ENCODE results near the gene KLHL22.

Gene KLHL22

GRCh38 chr22:20444325-20444724 is 51.3 kb downstream of the KLHL22 start:
- Histone ChIP-seq H3K9me3 (ENCODE audit: low read depth, low read length) (no peaks in the 10 kb centered on the region), H3K36me3 (ENCODE audit: insufficient read depth, low read length) (0 out of 2 replicates have a peak, but pooled peaks cover 2% of the 10 kb centered on the region), H3K27ac (no peak overlapping the region), H3K9ac (ENCODE audit: insufficient read length) (no peak overlapping the region), H3K4me3 (no peak overlapping the region)
- DNase-seq (ENCODE audit: low read depth, low spot score): no peak
- TF ChIP-seq EZH2 (IDR thresholded peaks at IDR 0.05): no peak
- TF ChIP-seq FOXP2 (optimal IDR thresholded peaks at IDR 0.05; ENCODE audit: control extremely low read depth, extremely low read length, insufficient read depth): no peak
- TF ChIP-seq POLR2AphosphoS5 (IDR thresholded peaks at IDR 0.05; ENCODE audit: borderline replicate concordance, low read depth, low read length): no peak

- H3K27ac ChIP-seq: no peak overlapping the region
- H3K4me3 ChIP-seq: no peak overlapping the region
- H3K36me3 ChIP-seq (ENCODE audit: insufficient read depth, low read length): 0 out of 2 replicates have a peak, but pooled peaks cover 2% of the 10 kb centered on the region
- no peak overlapping the region for H3K9ac ChIP-seq (ENCODE audit: insufficient read length)
- no peaks in the 10 kb centered on the region for H3K9me3 ChIP-seq (ENCODE audit: low read depth, low read length)
- TF ChIP-seq POLR2AphosphoS5 (IDR thresholded peaks at IDR 0.05; ENCODE audit: borderline replicate concordance, low read depth, low read length) (no peak), FOXP2 (optimal IDR thresholded peaks at IDR 0.05; ENCODE audit: control extremely low read depth, extremely low read length, insufficient read depth) (no peak), EZH2 (IDR thresholded peaks at IDR 0.05) (no peak)
- DNase-seq (ENCODE audit: low read depth, low spot score): no peak
Observed at GRCh38 chr22:20442485-20443284, 52.9 kb downstream of the KLHL22 start.

GRCh38 chr22:20441631-20442484 is 53.7 kb downstream of the KLHL22 start:
- TF ChIP-seq POLR2AphosphoS5 (IDR thresholded peaks at IDR 0.05; ENCODE audit: borderline replicate concordance, low read depth, low read length) (no peak), EZH2 (IDR thresholded peaks at IDR 0.05) (no peak), FOXP2 (optimal IDR thresholded peaks at IDR 0.05; ENCODE audit: control extremely low read depth, extremely low read length, insufficient read depth) (no peak)
- Histone ChIP-seq H3K27ac (no peak overlapping the region), H3K4me3 (no peak overlapping the region), H3K36me3 (ENCODE audit: insufficient read depth, low read length) (0 out of 2 replicates have a peak, but pooled peaks cover 2% of the 10 kb centered on the region), H3K9me3 (ENCODE audit: low read depth, low read length) (no peaks in the 10 kb centered on the region), H3K9ac (ENCODE audit: insufficient read length) (no peak overlapping the region)
- DNase-seq (ENCODE audit: low read depth, low spot score): no peak

GRCh38 chr22:20440637-20441591 is 54.7 kb downstream of the KLHL22 start:
- H3K27ac ChIP-seq: no peak overlapping the region
- H3K9ac ChIP-seq (ENCODE audit: insufficient read length): no peak overlapping the region
- H3K9me3 ChIP-seq (ENCODE audit: low read depth, low read length): no peaks in the 10 kb centered on the region
- TF ChIP-seq FOXP2 (optimal IDR thresholded peaks at IDR 0.05; ENCODE audit: control extremely low read depth, extremely low read length, insufficient read depth): no peak
- no peak for TF ChIP-seq EZH2 (IDR thresholded peaks at IDR 0.05)
- no peak for TF ChIP-seq POLR2AphosphoS5 (IDR thresholded peaks at IDR 0.05; ENCODE audit: borderline replicate concordance, low read depth, low read length)
- H3K4me3 ChIP-seq: no peak overlapping the region
- 0 out of 2 replicates have a peak, but pooled peaks cover 2% of the 10 kb centered on the region for H3K36me3 ChIP-seq (ENCODE audit: insufficient read depth, low read length)
- no peak for DNase-seq (ENCODE audit: low read depth, low spot score)

GRCh38 chr22:20439928-20440575 is 55.5 kb downstream of the KLHL22 start:
- Histone ChIP-seq H3K4me3 (no peak overlapping the region), H3K9ac (ENCODE audit: insufficient read length) (no peak overlapping the region), H3K9me3 (ENCODE audit: low read depth, low read length) (no peaks in the 10 kb centered on the region), H3K27ac (no peak overlapping the region), H3K36me3 (ENCODE audit: insufficient read depth, low read length) (0 out of 2 replicates have a peak, but pooled peaks cover 2% of the 10 kb centered on the region)
- TF ChIP-seq EZH2 (IDR thresholded peaks at IDR 0.05) (no peak), POLR2AphosphoS5 (IDR thresholded peaks at IDR 0.05; ENCODE audit: borderline replicate concordance, low read depth, low read length) (peak; percentile 10; the same call in 1 of the 2 replicates), FOXP2 (optimal IDR thresholded peaks at IDR 0.05; ENCODE audit: control extremely low read depth, extremely low read length, insufficient read depth) (no peak)
- DNase-seq (ENCODE audit: low read depth, low spot score): no peak

- no peak overlapping the region for H3K9ac ChIP-seq (ENCODE audit: insufficient read length)
- TF ChIP-seq POLR2AphosphoS5 (IDR thresholded peaks at IDR 0.05; ENCODE audit: borderline replicate concordance, low read depth, low read length) (peak; percentile 15; the same call in 1 of the 2 replicates), FOXP2 (optimal IDR thresholded peaks at IDR 0.05; ENCODE audit: control extremely low read depth, extremely low read length, insufficient read depth) (no peak)
- no peak overlapping the region for H3K27ac ChIP-seq
- H3K9me3 ChIP-seq (ENCODE audit: low read depth, low read length): no peaks in the 10 kb centered on the region
- DNase-seq (ENCODE audit: low read depth, low spot score): no peak
- no peak overlapping the region for H3K4me3 ChIP-seq
- H3K36me3 ChIP-seq (ENCODE audit: insufficient read depth, low read length): 0 out of 2 replicates have a peak, but pooled peaks cover 2% of the 10 kb centered on the region
Observed at GRCh38 chr22:20439556-20439927, 56.1 kb downstream of the KLHL22 start.
